Upper lobe of left lung (tissue), 4 donors: ENCODE data around the gene SAP130.

ENCODE experiments used
- CTCF ChIP-seq, 6 experiments: fragments of 450-650 bp in 4 of 6; fragments of 200-600 bp in 2 of 6; sonication (generic) in 2 of 6; IDR thresholded peaks; one replicate each; pipeline ENCODE4 v1.5.1; 2016 to 2019; ENCODE audit warnings: antibody characterized with exemption in 6 of 6
- EP300 ChIP-seq, 4 donors: sonication (generic); formaldehyde crosslinking; IDR thresholded peaks; one replicate each; pipeline ENCODE4 v1.5.1; 2017; ENCODE audit warnings: antibody characterized with exemption in 4 of 4, control low read depth in 2 of 4
- POLR2A ChIP-seq, 4 donors: fragments of 450-650 bp; IDR thresholded peaks; one replicate each; pipeline ENCODE4 v1.5.1; 2016 to 2017; ENCODE audit warnings: antibody characterized with exemption in 4 of 4, mild to moderate bottlenecking in 2 of 4
- POLR2AphosphoS5 ChIP-seq, 2 donors: sonication (generic); formaldehyde crosslinking; IDR thresholded peaks; one replicate each; pipeline ENCODE4 v1.5.1; 2017; ENCODE audit warnings: antibody characterized with exemption in 2 of 2

DNA sequence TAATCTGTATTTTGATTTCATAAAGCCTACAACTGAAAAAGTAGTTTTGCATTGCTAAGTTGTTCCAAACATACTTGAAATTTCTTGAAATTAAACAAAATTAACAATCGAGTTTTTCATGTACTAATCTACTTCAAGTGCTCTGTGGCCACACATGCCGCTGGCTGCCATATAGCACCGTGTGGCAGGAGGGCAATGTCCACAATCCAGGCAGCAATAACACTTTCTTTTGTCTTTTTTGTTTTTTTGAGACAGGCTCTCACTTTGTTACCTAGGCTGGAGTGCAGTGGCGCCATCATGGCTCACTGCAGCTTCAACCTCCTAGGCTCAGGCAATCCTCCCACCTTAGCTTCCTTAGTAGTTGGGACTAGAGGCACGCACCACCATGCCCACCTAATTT lies 36.1 kb downstream of the SAP130 start:
- TF ChIP-seq POLR2A (IDR thresholded peaks at IDR 0.05) = no peak
- TF ChIP-seq CTCF (IDR thresholded peaks at IDR 0.05) = no peak
- no peak for TF ChIP-seq EP300 (IDR thresholded peaks at IDR 0.05)
- no peak for TF ChIP-seq POLR2AphosphoS5 (IDR thresholded peaks at IDR 0.05)
